ENCODE results near the gene ATG7. TPM values are rescaled to one million over a fixed set of nuclear protein-coding genes. Genes with fewer than 3 reads are reported as not detected.

The ATG7 gene
- polyA plus RNA-seq, 1 donor (not counting 4 experiments of a cell fraction or from before 2014, with no cell fraction given): 27.9 TPM

- Histone ChIP-seq H3K9me1 (ENCODE audit: control insufficient read depth, extremely low read depth, insufficient read depth, low read length) (no peaks in the 10 kb centered on the region), H3K9ac (ENCODE audit: control insufficient read depth, extremely low read depth, insufficient read depth, low read length) (no peak overlapping the region), H2AFZ (ENCODE audit: control insufficient read depth, low read length) (no peak overlapping the region), H4K20me1 (ENCODE audit: control insufficient read depth, extremely low read depth, insufficient read depth, low read length) (no peaks in the 10 kb centered on the region), H3K27me3 (ENCODE audit: control insufficient read depth, extremely low read depth, insufficient read depth, low read length) (no peaks in the 10 kb centered on the region), H3K4me2 (ENCODE audit: control insufficient read depth, extremely low read depth, insufficient read depth, low read depth, low read length) (no peak overlapping the region), H3K27ac (ENCODE audit: control insufficient read depth, insufficient read depth, low read length) (no peak overlapping the region), H3K4me1 (ENCODE audit: control insufficient read depth, extremely low read depth, insufficient read depth, low read length) (no peaks in the 10 kb centered on the region), H3K36me3 (ENCODE audit: control insufficient read depth in 2 of 2, extremely low read depth in 1 of 2, insufficient read depth in 2 of 2, low read length in 2 of 2) (no peaks in the 10 kb centered on the region), H3K9me3 (ENCODE audit: control insufficient read depth, low read depth, low read length) (no peaks in the 10 kb centered on the region), H3K79me2 (ENCODE audit: control insufficient read depth, insufficient read depth, low read length) (no peaks in the 10 kb centered on the region), H3K4me3 (ENCODE audit: control insufficient read depth in 2 of 3, extremely low read depth in 1 of 3, insufficient read depth in 2 of 3, low read depth in 1 of 3, low read length in 3 of 3) (no peak overlapping the region)
- FAIRE-seq (no peak), DNase-seq (ENCODE audit: low read depth, low spot score) (no peak)
- dilution Hi-C loops (cut with MboI; ENCODE audit: extremely low pct_ligation_motif_present, low sequenced_read_pairs): no loop called here
- TF ChIP-seq EZH2 (IDR thresholded peaks at IDR 0.05; ENCODE audit: low read length) (no peak), CTCF (optimal IDR thresholded peaks at IDR 0.05 in 1 of 3, IDR thresholded peaks at IDR 0.05 in 1 of 3, conservative IDR thresholded peaks at IDR 0.05 in 1 of 3; ENCODE audit: extremely low read depth in 1 of 3, insufficient read depth in 2 of 3, low read length in 3 of 3) (no peak)
Observed at GRCh38 chr3:11436775-11437174, 164.6 kb downstream of the ATG7 start.

GRCh38 chr3:11437506-11437905 lies 165.3 kb downstream of the ATG7 start:
- no peak overlapping the region for H3K4me2 ChIP-seq (ENCODE audit: control insufficient read depth, extremely low read depth, insufficient read depth, low read depth, low read length)
- no peaks in the 10 kb centered on the region for H4K20me1 ChIP-seq (ENCODE audit: control insufficient read depth, extremely low read depth, insufficient read depth, low read length)
- H3K36me3 ChIP-seq (ENCODE audit: control insufficient read depth in 2 of 2, extremely low read depth in 1 of 2, insufficient read depth in 2 of 2, low read length in 2 of 2): no peaks in the 10 kb centered on the region
- no peaks in the 10 kb centered on the region for H3K9me3 ChIP-seq (ENCODE audit: control insufficient read depth, low read depth, low read length)
- no peak overlapping the region for H3K4me3 ChIP-seq (ENCODE audit: control insufficient read depth in 2 of 3, extremely low read depth in 1 of 3, insufficient read depth in 2 of 3, low read depth in 1 of 3, low read length in 3 of 3)
- H3K79me2 ChIP-seq (ENCODE audit: control insufficient read depth, insufficient read depth, low read length): no peaks in the 10 kb centered on the region
- no peaks in the 10 kb centered on the region for H3K27me3 ChIP-seq (ENCODE audit: control insufficient read depth, extremely low read depth, insufficient read depth, low read length)
- no peak for FAIRE-seq
- no peak for DNase-seq (ENCODE audit: low read depth, low spot score)
- no peak overlapping the region for H3K27ac ChIP-seq (ENCODE audit: control insufficient read depth, insufficient read depth, low read length)
- dilution Hi-C loops (cut with MboI; ENCODE audit: extremely low pct_ligation_motif_present, low sequenced_read_pairs): no loop called here
- H3K4me1 ChIP-seq (ENCODE audit: control insufficient read depth, extremely low read depth, insufficient read depth, low read length): no peaks in the 10 kb centered on the region
- no peaks in the 10 kb centered on the region for H3K9me1 ChIP-seq (ENCODE audit: control insufficient read depth, extremely low read depth, insufficient read depth, low read length)
- H3K9ac ChIP-seq (ENCODE audit: control insufficient read depth, extremely low read depth, insufficient read depth, low read length): no peak overlapping the region
- TF ChIP-seq EZH2 (IDR thresholded peaks at IDR 0.05; ENCODE audit: low read length) (no peak), CTCF (optimal IDR thresholded peaks at IDR 0.05 in 1 of 3, IDR thresholded peaks at IDR 0.05 in 1 of 3, conservative IDR thresholded peaks at IDR 0.05 in 1 of 3; ENCODE audit: extremely low read depth in 1 of 3, insufficient read depth in 2 of 3, low read length in 3 of 3) (no peak)
- H2AFZ ChIP-seq (ENCODE audit: control insufficient read depth, low read length): no peak overlapping the region

Measured in keratinocyte (primary cell).